ENCODE measurements around the gene EPN2.
"Not testable (repeated sequence)": the region's sequence is repeated elsewhere in the genome, so short reads cannot be mapped to it uniquely, and the experiment has no call there.

DNA sequence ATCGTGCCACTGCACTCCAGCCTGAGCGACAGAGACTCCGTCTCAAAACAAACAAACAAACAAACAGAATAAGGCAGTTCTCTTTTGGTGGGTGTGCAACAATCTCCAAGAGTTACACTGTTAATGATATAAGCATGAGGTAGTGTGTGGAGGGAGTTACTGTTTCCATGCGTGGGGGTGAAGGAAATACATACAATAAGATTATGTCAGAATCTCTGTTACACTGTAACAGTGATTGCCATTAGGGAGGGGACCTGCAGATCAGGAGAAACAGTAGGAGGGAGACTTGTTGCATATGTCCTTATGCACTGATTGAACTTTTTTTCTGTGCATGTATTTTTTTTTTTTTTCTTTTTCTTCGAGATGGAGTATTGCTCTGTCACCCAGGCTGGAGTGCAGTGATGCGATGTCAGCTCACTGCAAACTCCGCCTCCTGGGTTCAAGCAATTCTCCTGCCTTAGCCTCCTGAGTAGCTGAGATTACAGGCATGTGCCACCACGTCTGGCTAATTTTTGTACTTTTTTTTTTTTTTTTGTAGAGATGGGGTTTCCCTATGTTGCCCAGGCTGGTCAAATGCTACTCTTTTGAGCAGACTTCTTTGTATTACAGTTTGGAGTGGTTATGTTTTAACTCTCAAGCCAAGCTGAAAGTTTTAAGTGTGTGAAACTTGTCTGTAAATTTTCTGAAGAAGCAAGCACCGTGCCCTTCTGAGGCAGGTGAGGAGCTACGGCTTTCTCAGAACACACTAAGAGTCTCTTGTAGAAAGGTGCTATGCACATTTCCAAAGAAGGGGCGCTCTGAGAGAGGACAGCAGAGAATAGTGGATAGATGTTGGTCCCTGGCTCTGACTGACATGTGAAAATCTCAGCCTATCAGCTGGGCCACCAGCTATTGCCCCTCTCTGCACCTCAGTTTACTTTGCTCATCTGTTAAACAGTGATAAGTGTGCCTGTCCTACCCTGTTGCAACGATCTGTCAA lies 10.3 kb upstream of the EPN2 start:
- TF ChIP-seq, protein P1, sequence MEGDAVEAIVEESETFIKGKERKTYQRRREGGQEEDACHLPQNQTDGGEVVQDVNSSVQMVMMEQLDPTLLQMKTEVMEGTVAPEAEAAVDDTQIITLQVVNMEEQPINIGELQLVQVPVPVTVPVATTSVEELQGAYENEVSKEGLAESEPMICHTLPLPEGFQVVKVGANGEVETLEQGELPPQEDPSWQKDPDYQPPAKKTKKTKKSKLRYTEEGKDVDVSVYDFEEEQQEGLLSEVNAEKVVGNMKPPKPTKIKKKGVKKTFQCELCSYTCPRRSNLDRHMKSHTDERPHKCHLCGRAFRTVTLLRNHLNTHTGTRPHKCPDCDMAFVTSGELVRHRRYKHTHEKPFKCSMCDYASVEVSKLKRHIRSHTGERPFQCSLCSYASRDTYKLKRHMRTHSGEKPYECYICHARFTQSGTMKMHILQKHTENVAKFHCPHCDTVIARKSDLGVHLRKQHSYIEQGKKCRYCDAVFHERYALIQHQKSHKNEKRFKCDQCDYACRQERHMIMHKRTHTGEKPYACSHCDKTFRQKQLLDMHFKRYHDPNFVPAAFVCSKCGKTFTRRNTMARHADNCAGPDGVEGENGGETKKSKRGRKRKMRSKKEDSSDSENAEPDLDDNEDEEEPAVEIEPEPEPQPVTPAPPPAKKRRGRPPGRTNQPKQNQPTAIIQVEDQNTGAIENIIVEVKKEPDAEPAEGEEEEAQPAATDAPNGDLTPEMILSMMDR (IDR thresholded peaks at IDR 0.05), result not testable (repeated sequence)
- not testable (repeated sequence) for TF ChIP-seq POLR2A (IDR thresholded peaks at IDR 0.05)

Data from adrenal gland (tissue), 5 donors.